Glutamatergic neuron (in vitro differentiated cells): ENCODE results near the gene JARID2. TPM values are rescaled to one million over a fixed set of nuclear protein-coding genes. Genes with fewer than 3 reads are reported as not detected.

Experiments
- DNase-seq: peaks from one replicate; pipeline ENCODE4 v3.0.0; 2022
- H3K27ac Mint-ChIP-seq: one replicate; pipeline ENCODE4 v1.8.0; 2020; ENCODE audit warnings: mild to moderate bottlenecking, mixed read lengths, inconsistent platforms; ENCODE audit not compliant: unreplicated experiment
- H3K27me3 Mint-ChIP-seq: one replicate; pipeline ENCODE4 v1.8.0; 2020; ENCODE audit warnings: mild to moderate bottlenecking, moderate library complexity, mixed read lengths, inconsistent platforms; ENCODE audit not compliant: unreplicated experiment
- H3K36me3 Mint-ChIP-seq: one replicate; pipeline ENCODE4 v1.8.0; 2020; ENCODE audit warnings: mild to moderate bottlenecking, mixed read lengths, inconsistent platforms; ENCODE audit not compliant: unreplicated experiment
- H3K4me1 Mint-ChIP-seq: one replicate; pipeline ENCODE4 v1.8.0; 2020; ENCODE audit warnings: mild to moderate bottlenecking, low read depth, mixed read lengths, inconsistent platforms; ENCODE audit not compliant: unreplicated experiment
- H3K4me3 Mint-ChIP-seq: one replicate; pipeline ENCODE4 v1.8.0; 2020; ENCODE audit warnings: mild to moderate bottlenecking, mixed read lengths, inconsistent platforms; ENCODE audit not compliant: unreplicated experiment
- H3K9me3 Mint-ChIP-seq: one replicate; pipeline ENCODE4 v1.8.0; 2020; ENCODE audit warnings: mild to moderate bottlenecking, moderate library complexity, mixed read lengths, inconsistent platforms; ENCODE audit not compliant: unreplicated experiment
- CTCF ChIP-seq: fragments of 200-600 bp; sonication (generic); IDR thresholded peaks from one replicate; pipeline ENCODE4 v1.5.0; 2021; ENCODE audit not compliant: partially characterized antibody, unreplicated experiment
- total RNA-seq: library from RNA; stranded (reverse); fragmentation: NEBNext Ultra II Directional; extraction: Animal tissue kit (Norgen Biotek cat#: 25700); gene quantifications from one replicate; pipeline ENCODE4 v1.2.1, GENCODE V29; 2021; ENCODE audit not compliant: unreplicated experiment

The JARID2 gene
- total RNA-seq, 1 donor from 2014 or later: 83.8 TPM

- DNase-seq: no peak
- Mint-ChIP-seq H3K9me3 (no peaks in the 10 kb centered on the region), H3K4me1 (peaks cover 8% of the 10 kb centered on the region), H3K36me3 (no peaks in the 10 kb centered on the region), H3K4me3 (no peak overlapping the region), H3K27me3 (peaks cover 2% of the 10 kb centered on the region), H3K27ac (no peak overlapping the region)
- no peak for TF ChIP-seq CTCF
Measured at GRCh38 chr6:15557174-15557573, 311.3 kb downstream of the JARID2 start.

- H3K27me3 Mint-ChIP-seq: peaks cover 2% of the 10 kb centered on the region
- no peaks in the 10 kb centered on the region for H3K36me3 Mint-ChIP-seq
- no peak overlapping the region for H3K27ac Mint-ChIP-seq
- TF ChIP-seq CTCF: no peak
- no peaks in the 10 kb centered on the region for H3K4me1 Mint-ChIP-seq
- no peak overlapping the region for H3K4me3 Mint-ChIP-seq
- H3K9me3 Mint-ChIP-seq: peaks cover 2% of the 10 kb centered on the region
- DNase-seq: no peak
Measured at GRCh38 chr6:15560713-15561112, 314.8 kb downstream of the JARID2 start.

- Mint-ChIP-seq H3K4me3 (no peak overlapping the region), H3K9me3 (peaks cover 4% of the 10 kb centered on the region), H3K4me1 (no peaks in the 10 kb centered on the region), H3K36me3 (no peaks in the 10 kb centered on the region), H3K27me3 (peaks cover 1% of the 10 kb centered on the region), H3K27ac (no peak overlapping the region)
- TF ChIP-seq CTCF: no peak
- DNase-seq: no peak
Measured at GRCh38 chr6:15561447-15562199, 315.8 kb downstream of the JARID2 start.

GRCh38 chr6:15562977-15563376 lies 317.1 kb downstream of the JARID2 start:
- TF ChIP-seq CTCF: no peak
- Mint-ChIP-seq H3K27me3 (no peaks in the 10 kb centered on the region), H3K9me3 (peaks cover 5% of the 10 kb centered on the region), H3K4me3 (no peak overlapping the region), H3K27ac (no peak overlapping the region), H3K4me1 (no peaks in the 10 kb centered on the region), H3K36me3 (no peaks in the 10 kb centered on the region)
- DNase-seq: no peak
